ENCODE measurements around the gene IGLON5.

Gene IGLON5

GRCh38 chr19:51311351-51312257 is at the start of gene IGLON5:
Gene IGLON5 (plus strand): TSS chr19:51311644. CDS start chr19:51311848, 204 bp downstream.
- Mint-ChIP-seq H3K4me3 (no peak within 1 kb of the TSS), H3K27me3 (peaks cover 43% of the 10 kb centered on the region), H3K9me3 (ENCODE audit: low read depth) (peaks cover 17% of the 10 kb centered on the region), H3K36me3 (peaks cover 4% of the 10 kb centered on the region), H3K27ac (no peak within 1 kb of the TSS), H3K4me1 (ENCODE audit: low read depth) (peaks cover 12% of the 10 kb centered on the region)

GRCh38 chr19:51263808-51264207 is 47.6 kb upstream of the IGLON5 start:
- Mint-ChIP-seq H3K4me3 (no peak overlapping the region), H3K27me3 (peaks cover 21% of the 10 kb centered on the region), H3K27ac (no peak overlapping the region), H3K4me1 (ENCODE audit: low read depth) (peaks cover 2% of the 10 kb centered on the region), H3K36me3 (no peaks in the 10 kb centered on the region), H3K9me3 (ENCODE audit: low read depth) (no peaks in the 10 kb centered on the region)

GRCh38 chr19:51271067-51271466 is 40.4 kb upstream of the IGLON5 start:
- H3K9me3 Mint-ChIP-seq (ENCODE audit: low read depth) = no peaks in the 10 kb centered on the region
- no peak overlapping the region for H3K4me3 Mint-ChIP-seq
- H3K4me1 Mint-ChIP-seq (ENCODE audit: low read depth) = no peaks in the 10 kb centered on the region
- H3K27me3 Mint-ChIP-seq = peaks cover 5% of the 10 kb centered on the region
- H3K36me3 Mint-ChIP-seq = no peaks in the 10 kb centered on the region
- no peak overlapping the region for H3K27ac Mint-ChIP-seq

GRCh38 chr19:51272183-51272810 is 39.1 kb upstream of the IGLON5 start:
- no peak overlapping the region for H3K27ac Mint-ChIP-seq
- no peak overlapping the region for H3K4me3 Mint-ChIP-seq
- no peaks in the 10 kb centered on the region for H3K9me3 Mint-ChIP-seq (ENCODE audit: low read depth)
- H3K36me3 Mint-ChIP-seq = no peaks in the 10 kb centered on the region
- H3K4me1 Mint-ChIP-seq (ENCODE audit: low read depth) = no peaks in the 10 kb centered on the region
- peaks cover 7% of the 10 kb centered on the region for H3K27me3 Mint-ChIP-seq

GRCh38 chr19:51274049-51274770 is 37.2 kb upstream of the IGLON5 start:
- no peaks in the 10 kb centered on the region for H3K4me1 Mint-ChIP-seq (ENCODE audit: low read depth)
- no peak overlapping the region for H3K4me3 Mint-ChIP-seq
- H3K27me3 Mint-ChIP-seq = peaks cover 11% of the 10 kb centered on the region
- no peaks in the 10 kb centered on the region for H3K36me3 Mint-ChIP-seq
- H3K27ac Mint-ChIP-seq = no peak overlapping the region
- no peaks in the 10 kb centered on the region for H3K9me3 Mint-ChIP-seq (ENCODE audit: low read depth)

- Mint-ChIP-seq H3K36me3 (no peaks in the 10 kb centered on the region), H3K4me1 (ENCODE audit: low read depth) (no peaks in the 10 kb centered on the region), H3K27ac (no peak overlapping the region), H3K4me3 (no peak overlapping the region), H3K27me3 (peaks cover 10% of the 10 kb centered on the region), H3K9me3 (ENCODE audit: low read depth) (no peaks in the 10 kb centered on the region)
These were observed 34.3 kb upstream of the IGLON5 start for GRCh38 chr19:51277112-51277511.

- Mint-ChIP-seq H3K4me3 (no peak overlapping the region), H3K27ac (no peak overlapping the region), H3K36me3 (no peaks in the 10 kb centered on the region), H3K27me3 (peaks cover 12% of the 10 kb centered on the region), H3K9me3 (ENCODE audit: low read depth) (no peaks in the 10 kb centered on the region), H3K4me1 (ENCODE audit: low read depth) (no peaks in the 10 kb centered on the region)
These were observed 29.1 kb upstream of the IGLON5 start for GRCh38 chr19:51282335-51282734.

- Mint-ChIP-seq H3K27ac (no peak overlapping the region), H3K36me3 (no peaks in the 10 kb centered on the region), H3K27me3 (peaks cover 10% of the 10 kb centered on the region), H3K4me1 (ENCODE audit: low read depth) (no peaks in the 10 kb centered on the region), H3K9me3 (ENCODE audit: low read depth) (no peaks in the 10 kb centered on the region), H3K4me3 (no peak overlapping the region)
These were observed 25.8 kb upstream of the IGLON5 start for GRCh38 chr19:51285682-51286081.

GRCh38 chr19:51289635-51290034 is 21.8 kb upstream of the IGLON5 start:
- no peaks in the 10 kb centered on the region for H3K36me3 Mint-ChIP-seq
- H3K27ac Mint-ChIP-seq = no peak overlapping the region
- peaks cover 1% of the 10 kb centered on the region for H3K27me3 Mint-ChIP-seq

GRCh38 chr19:51292971-51293370 is 18.5 kb upstream of the IGLON5 start:
- Mint-ChIP-seq H3K9me3 (ENCODE audit: low read depth) (no peaks in the 10 kb centered on the region), H3K27ac (no peak overlapping the region), H3K4me3 (no peak overlapping the region), H3K36me3 (no peaks in the 10 kb centered on the region), H3K27me3 (peaks cover 1% of the 10 kb centered on the region), H3K4me1 (ENCODE audit: low read depth) (no peaks in the 10 kb centered on the region)

More at GRCh38 chr19:51289635-51290034, 21.8 kb upstream of the IGLON5 start:
- H3K9me3 Mint-ChIP-seq (ENCODE audit: low read depth) = no peaks in the 10 kb centered on the region
- H3K4me1 Mint-ChIP-seq (ENCODE audit: low read depth) = no peaks in the 10 kb centered on the region
- no peak overlapping the region for H3K4me3 Mint-ChIP-seq

GRCh38 chr19:51293571-51294210 is 17.8 kb upstream of the IGLON5 start:
- H3K36me3 Mint-ChIP-seq = no peaks in the 10 kb centered on the region
- H3K4me1 Mint-ChIP-seq (ENCODE audit: low read depth) = no peaks in the 10 kb centered on the region
- H3K27me3 Mint-ChIP-seq = peaks cover 1% of the 10 kb centered on the region
- no peak overlapping the region for H3K27ac Mint-ChIP-seq
- no peak overlapping the region for H3K4me3 Mint-ChIP-seq
- H3K9me3 Mint-ChIP-seq (ENCODE audit: low read depth) = no peaks in the 10 kb centered on the region

- Mint-ChIP-seq H3K4me1 (ENCODE audit: low read depth) (no peaks in the 10 kb centered on the region), H3K9me3 (ENCODE audit: low read depth) (no peaks in the 10 kb centered on the region), H3K27ac (no peak overlapping the region), H3K4me3 (no peak overlapping the region), H3K27me3 (peaks cover 1% of the 10 kb centered on the region), H3K36me3 (no peaks in the 10 kb centered on the region)
These were observed 17.1 kb upstream of the IGLON5 start for GRCh38 chr19:51294211-51294976.

- H3K4me3 Mint-ChIP-seq = no peak overlapping the region
- H3K4me1 Mint-ChIP-seq (ENCODE audit: low read depth) = no peaks in the 10 kb centered on the region
- H3K9me3 Mint-ChIP-seq (ENCODE audit: low read depth) = no peaks in the 10 kb centered on the region
- peaks cover 1% of the 10 kb centered on the region for H3K27me3 Mint-ChIP-seq
- H3K36me3 Mint-ChIP-seq = no peaks in the 10 kb centered on the region
- H3K27ac Mint-ChIP-seq = no peak overlapping the region
These were observed 16.5 kb upstream of the IGLON5 start for GRCh38 chr19:51294977-51295375.
